H9 (cell line): ENCODE data around the gene CTNNB1. TPM values are rescaled to one million over a fixed set of nuclear protein-coding genes. Genes with fewer than 3 reads are reported as not detected.

Source experiments
- DNase-seq: peaks from one replicate; pipeline ENCODE4 v3.0.0-alpha.2; 2017
- H2AFZ ChIP-seq: one replicate; pipeline ENCODE4 v1.6.1; 2013; ENCODE audit warnings: mild to moderate bottlenecking, low read length, control low read depth, moderate library complexity
- H2AK5ac ChIP-seq: 2 replicates; pipeline ENCODE4 v1.6.1; 2013; ENCODE audit warnings: low read length, control low read depth, mixed read lengths; ENCODE audit not compliant: insufficient read length
- H2BK120ac ChIP-seq: one replicate; pipeline ENCODE4 v1.6.1; 2013; ENCODE audit warnings: low read depth, mild to moderate bottlenecking, low read length, control low read depth, inconsistent platforms; ENCODE audit not compliant: poor library complexity, severe bottlenecking
- H2BK12ac ChIP-seq: 2 replicates; pipeline ENCODE4 v1.6.1; 2013; ENCODE audit warnings: low read length, control low read depth, mixed read lengths, low read depth; ENCODE audit not compliant: insufficient read length
- H2BK15ac ChIP-seq: 2 replicates; pipeline ENCODE4 v1.6.1; 2013; ENCODE audit warnings: low read depth, low read length, control low read depth
- H2BK20ac ChIP-seq: one replicate; pipeline ENCODE4 v1.6.1; 2013; ENCODE audit warnings: low read depth, mild to moderate bottlenecking, low read length, control low read depth, inconsistent platforms; ENCODE audit not compliant: poor library complexity, severe bottlenecking
- H2BK5ac ChIP-seq: 2 replicates; pipeline ENCODE4 v1.6.1; 2013; ENCODE audit warnings: low read length, control low read depth, mixed read lengths; ENCODE audit not compliant: insufficient read length
- H3K14ac ChIP-seq: 2 replicates; pipeline ENCODE4 v1.6.1; 2013; ENCODE audit warnings: low read length, control low read depth; ENCODE audit not compliant: insufficient read depth
- H3K18ac ChIP-seq: 2 replicates; pipeline ENCODE4 v1.6.1; 2013; ENCODE audit warnings: low read depth, mild to moderate bottlenecking, mixed read lengths, low read length, control low read depth; ENCODE audit not compliant: insufficient read length
- H3K23ac ChIP-seq: 2 replicates; pipeline ENCODE4 v1.6.1; 2013; ENCODE audit warnings: low read length, control low read depth, mixed read lengths, low read depth; ENCODE audit not compliant: insufficient read length
- H3K23me2 ChIP-seq: 2 replicates; pipeline ENCODE4 v1.6.1; 2013; ENCODE audit warnings: low read depth, mild to moderate bottlenecking, mixed read lengths, low read length, control low read depth; ENCODE audit not compliant: insufficient read length, poor library complexity, severe bottlenecking
- H3K27ac ChIP-seq: 2 replicates; pipeline ENCODE4 v1.5.1; 2013; ENCODE audit warnings: low read length, control low read depth, mixed read lengths, low read depth; ENCODE audit not compliant: insufficient read length
- H3K27me3 ChIP-seq: 2 replicates; pipeline ENCODE4 v1.6.1; 2013; ENCODE audit warnings: low read length, control low read depth, inconsistent platforms; ENCODE audit not compliant: insufficient read depth
- H3K4ac ChIP-seq: 2 replicates; pipeline ENCODE4 v1.6.1; 2013; ENCODE audit warnings: low read depth, mild to moderate bottlenecking, control low read depth, inconsistent platforms, low read length, moderate library complexity
- H3K4me1 ChIP-seq: 2 replicates; pipeline ENCODE4 v1.6.1; 2013; ENCODE audit warnings: low read length, control low read depth, inconsistent platforms; ENCODE audit not compliant: insufficient read depth
- H3K4me2 ChIP-seq: 2 replicates; pipeline ENCODE4 v1.6.1; 2013; ENCODE audit warnings: low read length, control low read depth, mixed read lengths; ENCODE audit not compliant: insufficient read length, insufficient read depth
- H3K56ac ChIP-seq: 2 replicates; pipeline ENCODE4 v1.6.1; 2013; ENCODE audit warnings: low read depth, mild to moderate bottlenecking, mixed read lengths, low read length, control low read depth; ENCODE audit not compliant: insufficient read length
- H3K79me1 ChIP-seq: 2 replicates; pipeline ENCODE4 v1.6.1; 2013; ENCODE audit warnings: low read depth, mild to moderate bottlenecking, moderate library complexity, low read length, control low read depth, inconsistent platforms; ENCODE audit not compliant: insufficient read depth, poor library complexity, severe bottlenecking
- H3K79me2 ChIP-seq: 2 replicates; pipeline ENCODE4 v1.6.1; 2013; ENCODE audit warnings: low read length, control low read depth, inconsistent platforms; ENCODE audit not compliant: insufficient read depth
- H3K9ac ChIP-seq: 2 replicates; pipeline ENCODE4 v1.6.1; 2013; ENCODE audit warnings: low read length, control low read depth, mixed read lengths; ENCODE audit not compliant: insufficient read length; ENCODE audit errors: extremely low read depth
- H3K9me3 ChIP-seq: one replicate; pipeline ENCODE4 v1.6.1; 2013; ENCODE audit warnings: low read depth, low read length, inconsistent platforms; ENCODE audit not compliant: control insufficient read depth
- H3T11ph ChIP-seq: one replicate; pipeline ENCODE4 v1.6.1; 2013; ENCODE audit warnings: mild to moderate bottlenecking, low read length, control low read depth, inconsistent platforms
- H4K20me1 ChIP-seq: one replicate; pipeline ENCODE4 v1.6.1; 2013; ENCODE audit not compliant: control insufficient read depth, insufficient read length, insufficient read depth
- H4K5ac ChIP-seq: 2 replicates; pipeline ENCODE4 v1.6.1; 2013; ENCODE audit warnings: low read depth, mild to moderate bottlenecking, mixed read lengths, low read length, control low read depth; ENCODE audit not compliant: insufficient read length
- H4K8ac ChIP-seq: replicated peaks from 2 replicates; pipeline ENCODE4 v1.6.1; 2013; ENCODE audit warnings: low read length, control low read depth, mixed read lengths, low read depth; ENCODE audit not compliant: insufficient read length
- H4K91ac ChIP-seq: 2 replicates; pipeline ENCODE4 v1.6.1; 2013; ENCODE audit warnings: low read depth, mild to moderate bottlenecking, moderate library complexity, mixed read lengths, low read length, control low read depth; ENCODE audit not compliant: insufficient read length
- H3K27ac Mint-ChIP-seq, 3 experiments: 2 replicates in 2 of 3; 3 replicates in 1 of 3; pipeline ENCODE4 v1.8.0; 2020 to 2021; ENCODE audit warnings: mixed read lengths in 3 of 3, mild to moderate bottlenecking in 1 of 3, moderate library complexity in 1 of 3
- H3K27me3 Mint-ChIP-seq: 2 replicates; pipeline ENCODE4 v1.8.0; 2021; ENCODE audit warnings: low read depth, mild to moderate bottlenecking, moderate library complexity, mixed read lengths
- H3K36me3 Mint-ChIP-seq, 3 experiments: 2 replicates in 2 of 3; 3 replicates in 1 of 3; pipeline ENCODE4 v1.8.0; 2020 to 2021; ENCODE audit warnings: low read depth in 3 of 3, mixed read lengths in 3 of 3; ENCODE audit not compliant: insufficient read depth in 1 of 3
- H3K4me1 Mint-ChIP-seq, 2 experiments: 2 replicates each; pipeline ENCODE4 v1.8.0; 2020; ENCODE audit warnings: mixed read lengths in 2 of 2
- H3K4me3 Mint-ChIP-seq, 2 experiments: 2 replicates in 1 of 2; 3 replicates in 1 of 2; pipeline ENCODE4 v1.8.0; 2020 to 2021; ENCODE audit warnings: mild to moderate bottlenecking in 2 of 2, mixed read lengths in 2 of 2, moderate library complexity in 1 of 2
- H3K9me3 Mint-ChIP-seq, 2 experiments: 2 replicates in 1 of 2; 3 replicates in 1 of 2; pipeline ENCODE4 v1.8.0; 2020; ENCODE audit warnings: mild to moderate bottlenecking in 2 of 2, mixed read lengths in 2 of 2, moderate library complexity in 1 of 2
- CTCF ChIP-seq: fragments of 200-600 bp; sonication (generic); conservative IDR thresholded peaks from 3 replicates; pipeline ENCODE4 v1.8.0; 2021; ENCODE audit warnings: antibody characterized with exemption, mild to moderate bottlenecking
- WGBS: extraction: QIAGEN DNeasy Blood & Tissue Kit; methylation state at CpG from one replicate; pipeline ENCODE4 v1.1.7; 2013; ENCODE audit warnings: missing lambda C conversion rate, low lambda C conversion rate, mixed read lengths; ENCODE audit not compliant: insufficient read length; ENCODE audit errors: extremely low coverage; 5-methylcytosine and 5-hydroxymethylcytosine counted together
- total RNA-seq: library from RNA; stranded (reverse); gene quantifications from 2 replicates; pipeline ENCODE4 v1.2.1, GENCODE V29; 2021

The CTNNB1 gene
- total RNA-seq, 1 experiment from 2014 or later, result 500 TPM

GRCh38 chr3:41276191-41276590 lies 76.9 kb downstream of the CTNNB1 start:
- Histone ChIP-seq H3K27me3 (no peaks in the 10 kb centered on the region), H3K9ac (no peak overlapping the region), H3K18ac (no peak overlapping the region), H4K5ac (no peak overlapping the region), H3K4me1 (peaks cover 3% of the 10 kb centered on the region; the same call in 1 of the 2 replicates), H3K23ac (no peak overlapping the region), H3K14ac (no peak overlapping the region), H3K79me2 (no peaks in the 10 kb centered on the region), H4K8ac (no peak overlapping the region), H3K27ac (no peak overlapping the region), H3K4ac (no peak overlapping the region), H2BK12ac (no peak overlapping the region), H3K4me2 (no peak overlapping the region), H2BK15ac (no peak overlapping the region), H2BK20ac (no peak overlapping the region), H4K91ac (no peak overlapping the region), H2BK120ac (no peak overlapping the region), H2BK5ac (no peak overlapping the region), H3K56ac (no peak overlapping the region), H3K79me1 (no peaks in the 10 kb centered on the region), H2AK5ac (no peak overlapping the region), H4K20me1 (no peaks in the 10 kb centered on the region), H3T11ph (no peak overlapping the region), H3K23me2 (no peaks in the 10 kb centered on the region), H3K9me3 (no peaks in the 10 kb centered on the region), H2AFZ (no peak overlapping the region)
- peaks cover 8 to 12% of the 10 kb centered on the region in 2 experiments; a peak in 4 of 5 replicates for H3K9me3 Mint-ChIP-seq
- WGBS, result no CpG with 5 or more reads among the region's 4 CpGs
- no peak overlapping the region for H3K4me3 Mint-ChIP-seq
- no peak overlapping the region for H3K27ac Mint-ChIP-seq
- TF ChIP-seq CTCF, result no peak
- DNase-seq, result no peak
- H3K4me1 Mint-ChIP-seq, result peaks cover 13 to 17% of the 10 kb centered on the region in 2 experiments
- H3K36me3 Mint-ChIP-seq, result peaks cover 0 to 8% (median 0%) of the 10 kb centered on the region in 3 experiments; a peak in 4 of 7 replicates
- no peaks in the 10 kb centered on the region; the same call in none of the 2 replicates for H3K27me3 Mint-ChIP-seq
